GM12878 (cell line): Measurements from ENCODE around the gene ABCB9. TPM values are rescaled to one million over a fixed set of nuclear protein-coding genes. Genes with fewer than 3 reads are reported as not detected.

ENCODE experiments used
- ATAC-seq: fragments of 200-7000 bp; cut with Tn5 transposase; 3 replicates; pipeline ENCODE4 v1.9.1; 2020; ENCODE audit warnings: mild to moderate bottlenecking, moderate library complexity
- BruUV-seq: library from RNA; stranded (reverse); fragments of 400-500 nt; replicated peaks from 2 replicates; lab custom pipeline; 2021; lab: Mats Ljungman, UMichigan
- CTCF ChIA-PET: fragments of 300-600 bp; sonication (Branson Sonifier 250); formaldehyde crosslinking; extraction: SDS; loops from one replicate; lab custom pipeline; 2021; ENCODE audit warnings: inconsistent platforms; lab: Yijun Ruan, JAX
- POLR2A ChIA-PET: fragments of 350-600 bp; formaldehyde crosslinking; extraction: SDS; loops from one replicate; lab custom pipeline; 2021; ENCODE audit warnings: inconsistent platforms; lab: Charles Lee
- RAD21 ChIA-PET: fragments of 300-600 bp; sonication (Branson Sonifier 250); formaldehyde crosslinking; loops from one replicate; lab custom pipeline; 2023; ENCODE audit warnings: antibody characterized with exemption; ENCODE audit not compliant: unreplicated experiment; lab: Charles Lee
- SMC1A ChIA-PET: fragments of 300-600 bp; sonication (Branson Sonifier 250); formaldehyde crosslinking; loops from one replicate; lab custom pipeline; 2023; ENCODE audit not compliant: unreplicated experiment, uncharacterized antibody; lab: Charles Lee
- DNase-seq: peaks from one replicate; pipeline ENCODE4 v3.0.0-alpha.2; 2011; ENCODE audit warnings: low read depth, low spot score
- FAIRE-seq: peaks from 3 replicates; lab custom pipeline; 2011; peaks lifted over from hg19 to GRCh38; lab: Jason Lieb, UNC
- H2AFZ ChIP-seq: 2 replicates; pipeline ENCODE4 v1.6.0; 2011; ENCODE audit warnings: low read depth, low read length, control low read depth; ENCODE audit not compliant: control insufficient read depth
- H3K27ac ChIP-seq: 2 replicates; pipeline ENCODE4 v1.5.1; 2011; ENCODE audit warnings: control low read depth; ENCODE audit not compliant: control insufficient read depth, insufficient read depth
- H3K27me3 ChIP-seq, 2 experiments: replicated peaks in 1 of 2; 2 replicates each; pipeline versions ENCODE4 v1.6.0 to v1.6.1; 2011; ENCODE audit warnings: low read length in 1 of 2; ENCODE audit not compliant: control insufficient read depth in 2 of 2, insufficient read depth in 2 of 2
- H3K36me3 ChIP-seq, 2 experiments: 2 replicates each; pipeline ENCODE4 v1.5.1; 2011; ENCODE audit warnings: low read length in 1 of 2; ENCODE audit not compliant: control insufficient read depth in 2 of 2, insufficient read depth in 2 of 2
- H3K4me1 ChIP-seq: 2 replicates; pipeline ENCODE4 v1.6.1; 2011; ENCODE audit warnings: mild to moderate bottlenecking, low read length, moderate library complexity, mixed read lengths; ENCODE audit not compliant: control insufficient read depth, insufficient read depth
- H3K4me2 ChIP-seq: 2 replicates; pipeline ENCODE4 v1.6.0; 2011; ENCODE audit warnings: control low read depth; ENCODE audit not compliant: control insufficient read depth, insufficient read depth
- H3K4me3 ChIP-seq: fragments of 200-600 bp; sonication (generic); 2 replicates; pipeline ENCODE4 v1.5.1; 2016
- H3K79me2 ChIP-seq: 2 replicates; pipeline ENCODE4 v1.6.0; 2011; ENCODE audit warnings: low read length; ENCODE audit not compliant: control insufficient read depth, insufficient read depth
- H3K9ac ChIP-seq: 2 replicates; pipeline ENCODE4 v1.8.0; 2011; ENCODE audit warnings: low read length, control low read depth, mixed read lengths; ENCODE audit not compliant: control insufficient read depth, insufficient read depth
- H3K9me3 ChIP-seq: replicated peaks from 3 replicates; pipeline ENCODE4 v1.5.1; 2011; ENCODE audit warnings: mild to moderate bottlenecking, low read length; ENCODE audit not compliant: control insufficient read depth, insufficient read depth
- H4K20me1 ChIP-seq: 2 replicates; pipeline ENCODE4 v1.6.0; 2011; ENCODE audit not compliant: control insufficient read depth, insufficient read depth
- CHD1 ChIP-seq: IDR thresholded peaks from 2 replicates; pipeline ENCODE4 v1.6.1; 2012; ENCODE audit warnings: low read depth, low read length, improper control_type of control experiment
- E4F1 ChIP-seq: fragments of 450-650 bp; IDR thresholded peaks from 2 replicates; pipeline ENCODE4 v1.6.1; 2018; ENCODE audit warnings: borderline replicate concordance, mild to moderate bottlenecking; ENCODE audit not compliant: partially characterized antibody
- EP300 ChIP-seq, 2 experiments: fragments of 150-350 bp in 1 of 2; IDR thresholded peaks; 2 replicates each; pipeline ENCODE4 v1.6.1; 2011 to 2012; ENCODE audit warnings: low read depth in 2 of 2, low read length in 2 of 2, borderline replicate concordance in 1 of 2, improper control_type of control experiment in 1 of 2, inconsistent platforms in 1 of 2; ENCODE audit not compliant: control insufficient read depth in 1 of 2
- ETV6 ChIP-seq, 2 experiments: fragments of 450-650 bp in 1 of 2; IDR thresholded peaks in 1 of 2; conservative IDR thresholded peaks in 1 of 2; 2 replicates each; pipeline ENCODE4 v1.6.1; 2014; ENCODE audit warnings: antibody characterized with exemption in 1 of 2, borderline replicate concordance in 1 of 2, low read depth in 1 of 2, mild to moderate bottlenecking in 1 of 2, moderate library complexity in 1 of 2
- JUNB ChIP-seq: IDR thresholded peaks from 2 replicates; pipeline ENCODE4 v1.6.1; 2016; ENCODE audit warnings: antibody characterized with exemption, mild to moderate bottlenecking
- JUND ChIP-seq: IDR thresholded peaks from 2 replicates; pipeline ENCODE4 v1.6.1; 2012; ENCODE audit warnings: low read depth, mild to moderate bottlenecking, low read length, improper control_type of control experiment, moderate library complexity
- MXI1 ChIP-seq: fragments of 150-350 bp; IDR thresholded peaks from 2 replicates; pipeline ENCODE4 v1.6.1; 2011; ENCODE audit warnings: low read depth, mild to moderate bottlenecking, inconsistent platforms, low read length, improper control_type of control experiment
- NR2F1 ChIP-seq: fragments of 450-650 bp; conservative IDR thresholded peaks from 2 replicates; pipeline ENCODE4 v1.6.1; 2017; ENCODE audit warnings: mild to moderate bottlenecking
- POLR2A ChIP-seq: IDR thresholded peaks from 2 replicates; pipeline ENCODE4 v1.6.1; 2011; ENCODE audit warnings: low read depth, mild to moderate bottlenecking, low read length
- POLR2AphosphoS2 ChIP-seq: IDR thresholded peaks from 2 replicates; pipeline ENCODE4 v1.6.1; 2011; ENCODE audit warnings: low read depth, mild to moderate bottlenecking, low read length, improper control_type of control experiment, moderate library complexity
- POU2F2 ChIP-seq: IDR thresholded peaks from 3 replicates; pipeline ENCODE4 v1.6.1; 2011; ENCODE audit warnings: low read depth, mild to moderate bottlenecking, low read length, borderline replicate concordance
- RUNX3 ChIP-seq: IDR thresholded peaks from 2 replicates; pipeline ENCODE4 v1.6.1; 2012; ENCODE audit warnings: low read length, inconsistent platforms
- SREBF1 ChIP-seq: IDR thresholded peaks from 2 replicates; pipeline ENCODE4 v1.6.1; 2012; ENCODE audit warnings: mild to moderate bottlenecking, low read length
- SUPT20H ChIP-seq: IDR thresholded peaks from 2 replicates; pipeline ENCODE4 v1.6.1; 2011; ENCODE audit warnings: low read depth, mild to moderate bottlenecking, low read length, moderate library complexity, borderline replicate concordance; ENCODE audit not compliant: control insufficient read depth
- TARDBP ChIP-seq: IDR thresholded peaks from 2 replicates; pipeline ENCODE4 v1.6.1; 2016; ENCODE audit warnings: borderline replicate concordance
- ZNF622 ChIP-seq: fragments of 450-650 bp; IDR thresholded peaks from 2 replicates; pipeline ENCODE4 v1.6.1; 2017; ENCODE audit warnings: mild to moderate bottlenecking, inconsistent platforms
- WGBS: methylation state at CpG from one replicate; pipeline ENCODE4 v1.1.6; 2016; ENCODE audit warnings: low lambda C conversion rate; ENCODE audit not compliant: insufficient replicate concordance, insufficient coverage; ENCODE audit errors: missing lambda C conversion rate; 5-methylcytosine and 5-hydroxymethylcytosine counted together
- in situ Hi-C: fragments of 300-500 bp; cut with MboI; formaldehyde crosslinking; loops from 9 replicates; pipeline ENCODE4 v1.14.3; 2018; ENCODE audit warnings: mixed read lengths
- intact Hi-C: fragments of 100-400 bp; cut with micrococcal nuclease; formaldehyde crosslinking; loops from one replicate; pipeline ENCODE4 v1.14.2; 2022; ENCODE audit not compliant: unreplicated experiment
- polyA plus RNA-seq, 11 experiments: library from polyadenylated mRNA; depleted of rRNA in 4 of 11; unstranded in 6 of 11; stranded (reverse) in 5 of 11; fragments of >200 nt; fragmentation: Nextera tagmentation in 4 of 11; fragmentation: Illumina TruSeq in 1 of 11; extraction: Ambion mirVana in 4 of 11; extraction: Trizol in 1 of 11; gene quantifications; 1 replicate in 1 of 11; 2 replicates in 10 of 11; pipeline versions ENCODE4 v1.2.1 to v1.2.3, GENCODE V29; 2011 to 2016; ENCODE audit warnings: inconsistent platforms in 2 of 11, missing spikeins in 2 of 11, low read depth in 1 of 11
- total RNA-seq, 4 experiments: library from RNA; depleted of rRNA in 3 of 4; stranded (reverse); fragments of >200 nt in 3 of 4; fragmentation: Illumina TruSeq in 1 of 4; extraction: Trizol in 1 of 4; gene quantifications; 2 replicates each; pipeline versions ENCODE4 v1.2.1 to v1.2.3, GENCODE V29; 2013 to 2021
- TF ChIP-seq, protein P1 (sequence below): fragments of 450-650 bp; IDR thresholded peaks from 2 replicates; pipeline ENCODE4 v1.6.1; 2017; ENCODE audit warnings: low read depth, mild to moderate bottlenecking, moderate library complexity
- TF ChIP-seq, protein P2 (sequence below): IDR thresholded peaks from 2 replicates; pipeline ENCODE4 v1.6.1; 2011; ENCODE audit warnings: borderline replicate concordance, low read depth, mild to moderate bottlenecking, moderate library complexity, low read length; ENCODE audit not compliant: insufficient read depth, poor library complexity, severe bottlenecking

ABCB9 gene
- total and polyA plus RNA-seq, 10 of the 15 experiments (the other 5 are each of a cell fraction or from before 2014, with no cell fraction given) = 0.37 to 4.9 (median 3.1) TPM

DNA sequence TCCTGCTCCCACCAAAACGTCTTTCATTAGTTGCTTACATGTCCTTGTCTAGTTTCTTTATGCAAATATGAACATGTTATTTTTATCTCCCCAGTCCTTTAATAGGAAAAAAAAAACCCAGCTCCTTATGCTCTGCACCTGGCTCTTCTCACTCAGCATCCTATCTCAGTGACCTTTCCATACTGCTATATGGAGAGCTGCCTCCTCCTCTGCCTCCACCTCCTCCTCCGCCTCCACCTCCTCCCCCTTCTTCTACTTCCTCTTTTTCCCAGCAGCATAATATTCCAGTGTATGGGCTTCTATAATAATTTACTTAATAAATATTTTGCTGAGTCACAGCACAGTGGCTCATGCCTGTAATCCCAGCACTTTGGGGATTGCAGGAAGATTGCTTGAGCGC is 31.5 kb downstream of the ABCB9 start:
- Histone ChIP-seq H4K20me1 (no peaks in the 10 kb centered on the region), H3K27me3 (no peaks in the 10 kb centered on the region), H3K27ac (peak overlapping the region; percentile 71), H3K36me3 (no peaks in the 10 kb centered on the region), H3K4me2 (no peak overlapping the region; the same call in 1 of the 2 replicates), H3K79me2 (no peaks in the 10 kb centered on the region), H3K4me3 (no peak overlapping the region), H2AFZ (no peak overlapping the region), H3K9ac (no peak overlapping the region), H3K9me3 (no peaks in the 10 kb centered on the region), H3K4me1 (peaks cover 44% of the 10 kb centered on the region)
- intact Hi-C loops = no loop called here
- WGBS = 60% methylated on average over 3 of the region's 3 CpGs
- BruUV-seq = no TSS peak
- peak; percentile 83 for FAIRE-seq
- RAD21 ChIA-PET = interaction anchor here (0.9 to 1.6 kb wide), 2 partner anchors 33 to 64 kb away, joined by 3 to 7 read pairs; no protein-coding TSS in a partner anchor
- SMC1A ChIA-PET = interaction anchor here (0.7 to 1.5 kb wide), 4 partner anchors 33 to 47 kb away, joined by 3 to 5 read pairs (median 4); no protein-coding TSS in a partner anchor
- peak; percentile 65 for ATAC-seq
- peak; percentile 45 for DNase-seq
- POLR2A ChIA-PET = interaction anchor here (0.6 to 0.7 kb wide), 2 partner anchors 43 to 119 kb away, joined by 3 read pairs; no protein-coding TSS in a partner anchor
- in situ Hi-C loops = no loop called here
- CTCF ChIA-PET = interaction anchor here (0.6 to 1.3 kb wide), 2 partner anchors 20 to 504 kb away, joined by 3 to 4 read pairs; no protein-coding TSS in a partner anchor
- no peak for TF ChIP-seq SREBF1
- peak; percentile 40; the same call in 1 of the 3 replicates for TF ChIP-seq POU2F2
- TF ChIP-seq, protein P1, sequence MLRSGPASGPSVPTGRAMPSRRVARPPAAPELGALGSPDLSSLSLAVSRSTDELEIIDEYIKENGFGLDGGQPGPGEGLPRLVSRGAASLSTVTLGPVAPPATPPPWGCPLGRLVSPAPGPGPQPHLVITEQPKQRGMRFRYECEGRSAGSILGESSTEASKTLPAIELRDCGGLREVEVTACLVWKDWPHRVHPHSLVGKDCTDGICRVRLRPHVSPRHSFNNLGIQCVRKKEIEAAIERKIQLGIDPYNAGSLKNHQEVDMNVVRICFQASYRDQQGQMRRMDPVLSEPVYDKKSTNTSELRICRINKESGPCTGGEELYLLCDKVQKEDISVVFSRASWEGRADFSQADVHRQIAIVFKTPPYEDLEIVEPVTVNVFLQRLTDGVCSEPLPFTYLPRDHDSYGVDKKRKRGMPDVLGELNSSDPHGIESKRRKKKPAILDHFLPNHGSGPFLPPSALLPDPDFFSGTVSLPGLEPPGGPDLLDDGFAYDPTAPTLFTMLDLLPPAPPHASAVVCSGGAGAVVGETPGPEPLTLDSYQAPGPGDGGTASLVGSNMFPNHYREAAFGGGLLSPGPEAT = peak; percentile 34; the same call in 1 of the 2 replicates
- TF ChIP-seq JUND = no peak
- TF ChIP-seq SUPT20H = no peak
- TF ChIP-seq ZNF622 = no peak
- no peak for TF ChIP-seq NR2F1
- no peak for TF ChIP-seq CHD1
- TF ChIP-seq, protein P2, sequence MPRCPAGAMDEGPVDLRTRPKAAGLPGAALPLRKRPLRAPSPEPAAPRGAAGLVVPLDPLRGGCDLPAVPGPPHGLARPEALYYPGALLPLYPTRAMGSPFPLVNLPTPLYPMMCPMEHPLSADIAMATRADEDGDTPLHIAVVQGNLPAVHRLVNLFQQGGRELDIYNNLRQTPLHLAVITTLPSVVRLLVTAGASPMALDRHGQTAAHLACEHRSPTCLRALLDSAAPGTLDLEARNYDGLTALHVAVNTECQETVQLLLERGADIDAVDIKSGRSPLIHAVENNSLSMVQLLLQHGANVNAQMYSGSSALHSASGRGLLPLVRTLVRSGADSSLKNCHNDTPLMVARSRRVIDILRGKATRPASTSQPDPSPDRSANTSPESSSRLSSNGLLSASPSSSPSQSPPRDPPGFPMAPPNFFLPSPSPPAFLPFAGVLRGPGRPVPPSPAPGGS = no peak
- TF ChIP-seq EP300 (IDR thresholded peaks at IDR 0.05; ENCODE audit: borderline replicate concordance in 1 of 2, control insufficient read depth in 1 of 2, low read depth in 2 of 2, low read length in 2 of 2) = peak in 1 of 2 experiments; percentile 52; a peak in 1 of 4 replicates
- TF ChIP-seq POLR2AphosphoS2 = no peak
- TF ChIP-seq RUNX3 = peak; percentile 25; the same call in 1 of the 2 replicates
- TF ChIP-seq POLR2A = no peak
- no peak for TF ChIP-seq MXI1
- no peak for TF ChIP-seq TARDBP
- no peak for TF ChIP-seq E4F1
- 0 out of 2 replicates have a peak, but pooled peaks have one; percentile 8 for TF ChIP-seq JUNB
- no peak for TF ChIP-seq ETV6 (conservative IDR thresholded peaks at IDR 0.05 in 1 of 2, IDR thresholded peaks at IDR 0.05 in 1 of 2; ENCODE audit: borderline replicate concordance in 1 of 2, low read depth in 1 of 2)
